ENCODE data around the gene SLC2A10.

GRCh38 chr20:46689082-46689753 is 20.2 kb upstream of the SLC2A10 start, which contains the start of gene TP53RK:
- TF ChIP-seq CTCF (IDR thresholded peaks at IDR 0.05) (peak in 3 of 4 experiments; percentile 42 to 71 (median 67)), POLR2AphosphoS5 (IDR thresholded peaks at IDR 0.05) (peak; percentile 75)

Measured in gastroesophageal sphincter (tissue), 3 donors.